HCT116 (cell line): ENCODE data around the gene PLGLB1.
"Not testable (repeated sequence)": the region's sequence is repeated elsewhere in the genome, so short reads cannot be mapped to it uniquely, and the experiment has no call there.

Experiments used
- CBX3 ChIP-seq: IDR thresholded peaks from 2 replicates; pipeline ENCODE4 v1.6.1; 2012; ENCODE audit warnings: low read depth
- EGR1 ChIP-seq: IDR thresholded peaks from 2 replicates; pipeline ENCODE4 v1.6.1; 2012; ENCODE audit warnings: low read depth
- ELF1 ChIP-seq: IDR thresholded peaks from 2 replicates; pipeline ENCODE4 v1.6.1; 2012; ENCODE audit warnings: low read depth, borderline replicate concordance
- EZH2 ChIP-seq: fragments of 200-600 bp; sonication (generic); IDR thresholded peaks from 2 replicates; pipeline ENCODE4 v1.6.1; 2017; ENCODE audit warnings: antibody characterized with exemption, mixed run types
- POLR2A ChIP-seq: IDR thresholded peaks from 2 replicates; pipeline ENCODE4 v1.7.0; 2011; ENCODE audit warnings: borderline replicate concordance; ENCODE audit not compliant: insufficient read depth, insufficient read length; ENCODE audit errors: extremely low read depth
- POLR2AphosphoS5 ChIP-seq: IDR thresholded peaks from 2 replicates; pipeline ENCODE4 v1.6.1; 2011; ENCODE audit warnings: mild to moderate bottlenecking, low read depth, low read length, moderate library complexity
- SIN3A ChIP-seq: IDR thresholded peaks from 2 replicates; pipeline ENCODE4 v1.6.1; 2012; ENCODE audit warnings: low read depth
- SP1 ChIP-seq: IDR thresholded peaks from 2 replicates; pipeline ENCODE4 v1.6.1; 2012; ENCODE audit warnings: low read depth
- TCF7L2 ChIP-seq: IDR thresholded peaks from 2 replicates; pipeline ENCODE4 v1.7.0; 2011; ENCODE audit warnings: borderline replicate concordance, inconsistent platforms; ENCODE audit not compliant: insufficient read depth, insufficient read length; ENCODE audit errors: extremely low read depth
- YY1 ChIP-seq: IDR thresholded peaks from 2 replicates; pipeline ENCODE4 v1.6.1; 2011; ENCODE audit warnings: low read length, low read depth, moderate library complexity, mild to moderate bottlenecking; ENCODE audit not compliant: insufficient replicate concordance; ENCODE audit errors: extremely low read depth
- ZNF274 ChIP-seq: fragments of 200-500 bp; sonication (Bioruptor generic); IDR thresholded peaks from 2 replicates; pipeline ENCODE4 v1.6.1; 2014; ENCODE audit warnings: mild to moderate bottlenecking, low read depth, low read length, inconsistent platforms
- TF ChIP-seq, protein P1 (sequence below), 3 experiments: fragments of 200-600 bp in 1 of 3; sonication (generic) in 1 of 3; IDR thresholded peaks in 2 of 3; conservative IDR thresholded peaks in 1 of 3; 2 replicates each; pipeline ENCODE4 v1.5.1; 2012 to 2017; ENCODE audit warnings: low read depth in 2 of 3, low read length in 2 of 3, antibody characterized with exemption in 1 of 3, borderline replicate concordance in 1 of 3, control low read depth in 1 of 3, mild to moderate bottlenecking in 1 of 3, mixed read lengths in 1 of 3, mixed run types in 1 of 3, moderate library complexity in 1 of 3; ENCODE audit not compliant: insufficient read depth in 1 of 3
- TF ChIP-seq, protein P2 (sequence below): IDR thresholded peaks from 2 replicates; pipeline ENCODE4 v1.6.1; 2012
- TF ChIP-seq, protein P3 (sequence below): IDR thresholded peaks from 2 replicates; pipeline ENCODE4 v1.6.1; 2011; ENCODE audit warnings: mild to moderate bottlenecking, low read length, moderate library complexity; ENCODE audit not compliant: insufficient replicate concordance; ENCODE audit errors: extremely low read depth

DNA sequence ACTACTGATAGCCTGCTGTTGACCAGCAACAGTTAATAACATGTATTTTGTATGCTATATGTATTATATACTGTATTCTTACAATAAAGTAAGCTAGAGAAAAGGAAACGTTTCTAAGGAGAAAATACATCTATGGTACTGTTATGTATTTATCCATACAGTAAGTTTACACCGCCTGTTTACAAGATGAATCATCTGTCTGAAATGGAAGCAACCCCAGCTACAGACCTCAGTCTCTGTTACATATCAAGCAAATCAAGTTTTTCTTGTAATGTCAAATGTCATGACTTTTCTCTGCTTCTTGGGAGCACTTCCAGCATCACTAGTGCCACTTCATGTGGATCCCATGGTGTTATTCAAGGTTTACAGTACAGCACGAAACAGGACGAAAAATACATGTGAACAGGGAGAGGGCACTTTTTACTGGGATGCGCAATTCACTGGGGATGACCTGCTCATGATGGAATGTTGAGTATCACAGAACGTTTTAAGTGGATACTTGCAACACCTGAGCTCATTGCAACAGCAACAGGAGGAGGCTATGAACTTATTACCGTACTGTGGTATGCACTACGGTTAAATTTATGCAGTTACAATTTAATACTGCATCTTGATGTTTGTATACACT, 2.5 kb upstream of the PLGLB1 start:
- TF ChIP-seq YY1, SIN3A, POLR2A, EZH2, TCF7L2, ZNF274, ELF1, SP1, POLR2AphosphoS5, CBX3, EGR1: not testable (repeated sequence)
- TF ChIP-seq, protein P1, sequence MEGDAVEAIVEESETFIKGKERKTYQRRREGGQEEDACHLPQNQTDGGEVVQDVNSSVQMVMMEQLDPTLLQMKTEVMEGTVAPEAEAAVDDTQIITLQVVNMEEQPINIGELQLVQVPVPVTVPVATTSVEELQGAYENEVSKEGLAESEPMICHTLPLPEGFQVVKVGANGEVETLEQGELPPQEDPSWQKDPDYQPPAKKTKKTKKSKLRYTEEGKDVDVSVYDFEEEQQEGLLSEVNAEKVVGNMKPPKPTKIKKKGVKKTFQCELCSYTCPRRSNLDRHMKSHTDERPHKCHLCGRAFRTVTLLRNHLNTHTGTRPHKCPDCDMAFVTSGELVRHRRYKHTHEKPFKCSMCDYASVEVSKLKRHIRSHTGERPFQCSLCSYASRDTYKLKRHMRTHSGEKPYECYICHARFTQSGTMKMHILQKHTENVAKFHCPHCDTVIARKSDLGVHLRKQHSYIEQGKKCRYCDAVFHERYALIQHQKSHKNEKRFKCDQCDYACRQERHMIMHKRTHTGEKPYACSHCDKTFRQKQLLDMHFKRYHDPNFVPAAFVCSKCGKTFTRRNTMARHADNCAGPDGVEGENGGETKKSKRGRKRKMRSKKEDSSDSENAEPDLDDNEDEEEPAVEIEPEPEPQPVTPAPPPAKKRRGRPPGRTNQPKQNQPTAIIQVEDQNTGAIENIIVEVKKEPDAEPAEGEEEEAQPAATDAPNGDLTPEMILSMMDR (IDR thresholded peaks at IDR 0.05 in 2 of 3, conservative IDR thresholded peaks at IDR 0.05 in 1 of 3; ENCODE audit: borderline replicate concordance in 1 of 3, insufficient read depth in 1 of 3, low read depth in 2 of 3, low read length in 2 of 3): not testable (repeated sequence)
- TF ChIP-seq, protein P2, sequence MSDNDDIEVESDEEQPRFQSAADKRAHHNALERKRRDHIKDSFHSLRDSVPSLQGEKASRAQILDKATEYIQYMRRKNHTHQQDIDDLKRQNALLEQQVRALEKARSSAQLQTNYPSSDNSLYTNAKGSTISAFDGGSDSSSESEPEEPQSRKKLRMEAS: not testable (repeated sequence)
- TF ChIP-seq, protein P3, sequence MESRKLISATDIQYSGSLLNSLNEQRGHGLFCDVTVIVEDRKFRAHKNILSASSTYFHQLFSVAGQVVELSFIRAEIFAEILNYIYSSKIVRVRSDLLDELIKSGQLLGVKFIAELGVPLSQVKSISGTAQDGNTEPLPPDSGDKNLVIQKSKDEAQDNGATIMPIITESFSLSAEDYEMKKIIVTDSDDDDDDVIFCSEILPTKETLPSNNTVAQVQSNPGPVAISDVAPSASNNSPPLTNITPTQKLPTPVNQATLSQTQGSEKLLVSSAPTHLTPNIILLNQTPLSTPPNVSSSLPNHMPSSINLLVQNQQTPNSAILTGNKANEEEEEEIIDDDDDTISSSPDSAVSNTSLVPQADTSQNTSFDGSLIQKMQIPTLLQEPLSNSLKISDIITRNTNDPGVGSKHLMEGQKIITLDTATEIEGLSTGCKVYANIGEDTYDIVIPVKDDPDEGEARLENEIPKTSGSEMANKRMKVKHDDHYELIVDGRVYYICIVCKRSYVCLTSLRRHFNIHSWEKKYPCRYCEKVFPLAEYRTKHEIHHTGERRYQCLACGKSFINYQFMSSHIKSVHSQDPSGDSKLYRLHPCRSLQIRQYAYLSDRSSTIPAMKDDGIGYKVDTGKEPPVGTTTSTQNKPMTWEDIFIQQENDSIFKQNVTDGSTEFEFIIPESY: not testable (repeated sequence)
